Activated CD4-positive, alpha-beta T cell treated with anti-CD3 and anti-CD28 coated beads, Interleukin-2, amount 10 ng/mL, durations not matched to agents 24 days and 14 days (primary cell): Measurements from ENCODE around the gene CITED4. TPM values are rescaled to one million over a fixed set of nuclear protein-coding genes. Genes with fewer than 3 reads are reported as not detected.
"Not testable (repeated sequence)": the region's sequence is repeated elsewhere in the genome, so short reads cannot be mapped to it uniquely, and the experiment has no call there.

Experiments
- DNase-seq: peaks from one replicate; pipeline ENCODE4 v3.0.0; 2022
- H3K27ac Mint-ChIP-seq: one replicate; pipeline ENCODE4 v1.8.0; 2022; ENCODE audit warnings: mild to moderate bottlenecking, mixed read lengths
- H3K27me3 Mint-ChIP-seq: one replicate; pipeline ENCODE4 v1.8.0; 2022; ENCODE audit warnings: mixed read lengths
- H3K36me3 Mint-ChIP-seq: one replicate; pipeline ENCODE4 v1.8.0; 2022; ENCODE audit warnings: low read depth, mild to moderate bottlenecking, mixed read lengths
- H3K4me1 Mint-ChIP-seq: one replicate; pipeline ENCODE4 v1.8.0; 2021; ENCODE audit warnings: mixed read lengths
- H3K4me3 Mint-ChIP-seq: one replicate; pipeline ENCODE4 v1.8.0; 2022; ENCODE audit warnings: mild to moderate bottlenecking, moderate library complexity, mixed read lengths
- H3K9me3 Mint-ChIP-seq: one replicate; pipeline ENCODE4 v1.8.0; 2021; ENCODE audit warnings: mixed read lengths
- intact Hi-C: fragments of 100-400 bp; cut with micrococcal nuclease; formaldehyde crosslinking; loops from one replicate; pipeline ENCODE4 v1.15.1; 2023
- total RNA-seq: library from RNA; stranded (reverse); gene quantifications from 2 replicates; pipeline ENCODE4 v1.2.3, GENCODE V29; 2022

CITED4 gene
- total RNA-seq, 1 donor from 2014 or later, result 5.5 TPM

- Mint-ChIP-seq H3K9me3 (peaks cover 24% of the 10 kb centered on the region), H3K27ac (no peak overlapping the region), H3K4me3 (no peak overlapping the region), H3K4me1 (peaks cover 3% of the 10 kb centered on the region), H3K27me3 (peaks cover 4% of the 10 kb centered on the region), H3K36me3 (peaks cover 2% of the 10 kb centered on the region)
- no peak for DNase-seq
- intact Hi-C loops, result no loop called here
Observed at GRCh38 chr1:40895601-40896000, 33.4 kb upstream of the CITED4 start.

GRCh38 chr1:40894858-40895257, 32.7 kb upstream of the CITED4 start:
- H3K27ac Mint-ChIP-seq, H3K27me3 Mint-ChIP-seq, intact Hi-C loops, DNase-seq, H3K36me3 Mint-ChIP-seq, H3K4me3 Mint-ChIP-seq, H3K4me1 Mint-ChIP-seq: not testable (repeated sequence)
- peaks cover 24% of the 10 kb centered on the region for H3K9me3 Mint-ChIP-seq

- Mint-ChIP-seq H3K27me3 (peaks cover 7% of the 10 kb centered on the region), H3K9me3 (peaks cover 24% of the 10 kb centered on the region), H3K27ac (no peak overlapping the region), H3K4me1 (peaks cover 3% of the 10 kb centered on the region), H3K4me3 (no peak overlapping the region), H3K36me3 (peaks cover 2% of the 10 kb centered on the region)
- DNase-seq, result no peak
- intact Hi-C loops, result no loop called here
Observed at GRCh38 chr1:40894455-40894854, 32.3 kb upstream of the CITED4 start.

- Mint-ChIP-seq H3K4me1 (peaks cover 3% of the 10 kb centered on the region), H3K27ac (no peak overlapping the region), H3K27me3 (peaks cover 7% of the 10 kb centered on the region), H3K4me3 (no peak overlapping the region), H3K9me3 (peaks cover 24% of the 10 kb centered on the region), H3K36me3 (peaks cover 2% of the 10 kb centered on the region)
- intact Hi-C loops, result no loop called here
- no peak for DNase-seq
Observed at GRCh38 chr1:40893946-40894345, 31.8 kb upstream of the CITED4 start.

GRCh38 chr1:40892354-40892753, 30.2 kb upstream of the CITED4 start:
- Mint-ChIP-seq H3K9me3 (peaks cover 24% of the 10 kb centered on the region), H3K27ac (no peak overlapping the region), H3K4me3 (no peak overlapping the region), H3K36me3 (peaks cover 2% of the 10 kb centered on the region), H3K4me1 (peaks cover 3% of the 10 kb centered on the region), H3K27me3 (peaks cover 17% of the 10 kb centered on the region)
- intact Hi-C loops, result no loop called here
- DNase-seq, result no peak

- DNase-seq, result no peak
- Mint-ChIP-seq H3K27ac (no peak overlapping the region), H3K4me3 (no peak overlapping the region), H3K27me3 (peaks cover 33% of the 10 kb centered on the region), H3K9me3 (peaks cover 24% of the 10 kb centered on the region), H3K36me3 (peaks cover 2% of the 10 kb centered on the region), H3K4me1 (peaks cover 7% of the 10 kb centered on the region)
- intact Hi-C loops, result no loop called here
Observed at GRCh38 chr1:40890771-40891170, 28.6 kb upstream of the CITED4 start.

GRCh38 chr1:40887652-40888051, 25.5 kb upstream of the CITED4 start:
- Mint-ChIP-seq H3K27me3 (peaks cover 52% of the 10 kb centered on the region), H3K27ac (no peak overlapping the region), H3K36me3 (no peaks in the 10 kb centered on the region), H3K9me3 (no peaks in the 10 kb centered on the region), H3K4me1 (peaks cover 9% of the 10 kb centered on the region), H3K4me3 (no peak overlapping the region)
- intact Hi-C loops, result no loop called here
- DNase-seq, result no peak

GRCh38 chr1:40887012-40887378, 24.8 kb upstream of the CITED4 start:
- Mint-ChIP-seq H3K36me3 (no peaks in the 10 kb centered on the region), H3K27me3 (peaks cover 53% of the 10 kb centered on the region), H3K27ac (no peak overlapping the region), H3K4me3 (no peak overlapping the region), H3K9me3 (no peaks in the 10 kb centered on the region), H3K4me1 (peaks cover 9% of the 10 kb centered on the region)
- DNase-seq, result no peak
- intact Hi-C loops, result no loop called here

GRCh38 chr1:40886318-40887011, 24.3 kb upstream of the CITED4 start:
- H3K27ac Mint-ChIP-seq, result no peak overlapping the region
- no peaks in the 10 kb centered on the region for H3K9me3 Mint-ChIP-seq
- H3K36me3 Mint-ChIP-seq, result no peaks in the 10 kb centered on the region
- H3K4me1 Mint-ChIP-seq, result peaks cover 9% of the 10 kb centered on the region
- H3K27me3 Mint-ChIP-seq, result peaks cover 55% of the 10 kb centered on the region
- intact Hi-C loops, result no loop called here
- no peak for DNase-seq
- H3K4me3 Mint-ChIP-seq, result no peak overlapping the region

- Mint-ChIP-seq H3K9me3 (no peaks in the 10 kb centered on the region), H3K27me3 (peaks cover 51% of the 10 kb centered on the region), H3K27ac (no peak overlapping the region), H3K36me3 (no peaks in the 10 kb centered on the region), H3K4me3 (peak overlapping the region; percentile 50), H3K4me1 (peaks cover 9% of the 10 kb centered on the region)
- intact Hi-C loops, result no loop called here
- no peak for DNase-seq
Observed at GRCh38 chr1:40884055-40884795, 22.1 kb upstream of the CITED4 start.

- H3K4me3 Mint-ChIP-seq, result no peak overlapping the region
- no peak overlapping the region for H3K27ac Mint-ChIP-seq
- peaks cover 10% of the 10 kb centered on the region for H3K36me3 Mint-ChIP-seq
- peaks cover 23% of the 10 kb centered on the region for H3K4me1 Mint-ChIP-seq
- DNase-seq, result no peak
- peaks cover 6% of the 10 kb centered on the region for H3K9me3 Mint-ChIP-seq
- peaks cover 27% of the 10 kb centered on the region for H3K27me3 Mint-ChIP-seq
- intact Hi-C loops, result no loop called here
Observed at GRCh38 chr1:40880813-40881549, 18.8 kb upstream of the CITED4 start.

- intact Hi-C loops, result no loop called here
- no peak for DNase-seq
Observed at GRCh38 chr1:40879482-40880175, 17.5 kb upstream of the CITED4 start.

GRCh38 chr1:40878906-40879305, 16.7 kb upstream of the CITED4 start:
- no peak overlapping the region for H3K27ac Mint-ChIP-seq
- peaks cover 9% of the 10 kb centered on the region for H3K9me3 Mint-ChIP-seq
- H3K27me3 Mint-ChIP-seq, result peaks cover 14% of the 10 kb centered on the region
- H3K36me3 Mint-ChIP-seq, result peaks cover 14% of the 10 kb centered on the region
- intact Hi-C loops, result no loop called here
- H3K4me3 Mint-ChIP-seq, result no peak overlapping the region
- no peak for DNase-seq
- H3K4me1 Mint-ChIP-seq, result peaks cover 34% of the 10 kb centered on the region

More at GRCh38 chr1:40879482-40880175, 17.5 kb upstream of the CITED4 start:
- H3K4me3 Mint-ChIP-seq, result no peak overlapping the region
- H3K4me1 Mint-ChIP-seq, result peaks cover 33% of the 10 kb centered on the region
- H3K27ac Mint-ChIP-seq, result no peak overlapping the region
- H3K36me3 Mint-ChIP-seq, result peaks cover 14% of the 10 kb centered on the region
- peaks cover 18% of the 10 kb centered on the region for H3K27me3 Mint-ChIP-seq
- H3K9me3 Mint-ChIP-seq, result peaks cover 9% of the 10 kb centered on the region
